Hepatocyte (in vitro differentiated cells): ENCODE results near the gene ZBTB20. TPM values are rescaled to one million over a fixed set of nuclear protein-coding genes. Genes with fewer than 3 reads are reported as not detected.

ENCODE experiments used
- DNase-seq: peaks from one replicate; pipeline ENCODE4 v3.0.0-alpha.2; 2016; ENCODE audit warnings: low spot score
- H2AFZ ChIP-seq: fragments of 200-600 bp; sonication (generic); 2 replicates; pipeline ENCODE4 v1.6.0; 2016; ENCODE audit warnings: antibody characterized with exemption, mild to moderate bottlenecking
- H3K27ac ChIP-seq: fragments of 200-600 bp; sonication (generic); 2 replicates; pipeline ENCODE4 v1.5.1; 2016; ENCODE audit warnings: mild to moderate bottlenecking
- H3K27me3 ChIP-seq: fragments of 200-600 bp; sonication (generic); 2 replicates; pipeline ENCODE4 v1.6.1; 2016
- H3K36me3 ChIP-seq: fragments of 200-600 bp; sonication (generic); replicated peaks from 2 replicates; pipeline ENCODE4 v1.5.1; 2016; ENCODE audit warnings: low read depth; ENCODE audit not compliant: insufficient read depth
- H3K4me1 ChIP-seq: fragments of 200-600 bp; sonication (generic); 2 replicates; pipeline ENCODE4 v1.5.1; 2016; ENCODE audit warnings: mild to moderate bottlenecking, moderate library complexity; ENCODE audit not compliant: insufficient read depth
- H3K4me2 ChIP-seq: fragments of 200-600 bp; sonication (generic); 2 replicates; pipeline ENCODE4 v1.6.0; 2016
- H3K4me3 ChIP-seq: fragments of 200-600 bp; sonication (generic); 2 replicates; pipeline ENCODE4 v1.5.1; 2016; ENCODE audit warnings: mild to moderate bottlenecking
- H3K79me2 ChIP-seq: fragments of 200-600 bp; sonication (generic); 2 replicates; pipeline ENCODE4 v1.6.0; 2017; ENCODE audit warnings: mild to moderate bottlenecking
- H3K9me2 ChIP-seq: fragments of 200-600 bp; sonication (generic); replicated peaks from 2 replicates; pipeline ENCODE4 v1.6.0; 2017; ENCODE audit warnings: mild to moderate bottlenecking; ENCODE audit not compliant: insufficient read depth
- H3K9me3 ChIP-seq: fragments of 200-600 bp; sonication (generic); 2 replicates; pipeline ENCODE4 v1.5.1; 2016; ENCODE audit warnings: low read depth, mild to moderate bottlenecking
- H4K20me1 ChIP-seq: fragments of 200-600 bp; sonication (generic); 2 replicates; pipeline ENCODE4 v1.6.0; 2016; ENCODE audit warnings: mild to moderate bottlenecking; ENCODE audit not compliant: insufficient read depth, poor library complexity, severe bottlenecking
- CTCF ChIP-seq: fragments of 200-600 bp; sonication (generic); IDR thresholded peaks from 2 replicates; pipeline ENCODE4 v1.5.1; 2016; ENCODE audit warnings: antibody characterized with exemption, mild to moderate bottlenecking; ENCODE audit not compliant: poor library complexity
- EZH2 ChIP-seq: fragments of 200-600 bp; sonication (generic); IDR thresholded peaks from 2 replicates; pipeline ENCODE4 v1.6.1; 2016; ENCODE audit warnings: antibody characterized with exemption, mild to moderate bottlenecking, borderline replicate concordance
- EZH2phosphoT487 ChIP-seq: fragments of 200-600 bp; sonication (generic); IDR thresholded peaks from one replicate; pipeline ENCODE4 v1.6.1; 2018; ENCODE audit warnings: antibody characterized with exemption, mild to moderate bottlenecking, low read depth, moderate library complexity; ENCODE audit not compliant: unreplicated experiment, severe bottlenecking
- WGBS: methylation state at CpG from one replicate; pipeline ENCODE4 v1.1.6; 2016; ENCODE audit warnings: low lambda C conversion rate; ENCODE audit errors: missing lambda C conversion rate; 5-methylcytosine and 5-hydroxymethylcytosine counted together
- polyA plus RNA-seq: library from polyadenylated mRNA; unstranded; fragments of >200 nt; fragmentation: Nextera tagmentation; extraction: Ambion mirVana; gene quantifications from 2 replicates; pipeline ENCODE4 v1.2.1, GENCODE V29; 2016
- total RNA-seq: library from RNA; depleted of rRNA; stranded (reverse); fragments of >200 nt; gene quantifications from 2 replicates; pipeline ENCODE4 v1.2.3, GENCODE V29; 2014

ZBTB20 gene
- total and polyA plus RNA-seq, 2 experiments from 2014 or later: 25.8 to 28.0 TPM

- H4K20me1 ChIP-seq: no peaks in the 10 kb centered on the region
- H3K9me3 ChIP-seq: no peaks in the 10 kb centered on the region
- H3K36me3 ChIP-seq: no peaks in the 10 kb centered on the region
- no peak overlapping the region for H3K4me2 ChIP-seq
- WGBS: 87% methylated on average over 5 of the region's 5 CpGs
- no peaks in the 10 kb centered on the region for H3K9me2 ChIP-seq
- no peak overlapping the region for H3K4me3 ChIP-seq
- H3K4me1 ChIP-seq: no peaks in the 10 kb centered on the region
- no peak overlapping the region for H3K27ac ChIP-seq
- H2AFZ ChIP-seq: no peak overlapping the region
- no peaks in the 10 kb centered on the region for H3K27me3 ChIP-seq
- no peaks in the 10 kb centered on the region for H3K79me2 ChIP-seq
- TF ChIP-seq CTCF: no peak
- TF ChIP-seq EZH2phosphoT487: no peak
- TF ChIP-seq EZH2: no peak
- no peak for DNase-seq
These were observed 343.9 kb downstream of the ZBTB20 start for GRCh38 chr3:114803042-114803695.

- H3K9me2 ChIP-seq: no peaks in the 10 kb centered on the region
- H3K27ac ChIP-seq: no peak overlapping the region
- H3K4me2 ChIP-seq: no peak overlapping the region
- H3K27me3 ChIP-seq: no peaks in the 10 kb centered on the region
- DNase-seq: no peak
- no peaks in the 10 kb centered on the region for H3K9me3 ChIP-seq
- no peaks in the 10 kb centered on the region for H3K36me3 ChIP-seq
- no peaks in the 10 kb centered on the region for H3K4me1 ChIP-seq
- H3K4me3 ChIP-seq: no peak overlapping the region
- TF ChIP-seq CTCF: no peak
- no peak for TF ChIP-seq EZH2phosphoT487
- no peak for TF ChIP-seq EZH2
- WGBS: 85% methylated on average over 5 of the region's 5 CpGs
- no peaks in the 10 kb centered on the region for H4K20me1 ChIP-seq
- no peaks in the 10 kb centered on the region for H3K79me2 ChIP-seq
- H2AFZ ChIP-seq: no peak overlapping the region
These were observed 346.6 kb downstream of the ZBTB20 start for GRCh38 chr3:114800272-114801031.

GRCh38 chr3:114799816-114800215 lies 347.3 kb downstream of the ZBTB20 start:
- H3K4me1 ChIP-seq: no peaks in the 10 kb centered on the region
- no peaks in the 10 kb centered on the region for H3K27me3 ChIP-seq
- DNase-seq: no peak
- H3K9me3 ChIP-seq: no peaks in the 10 kb centered on the region
- WGBS: 78% methylated on average over 4 of the region's 4 CpGs
- H2AFZ ChIP-seq: no peak overlapping the region
- no peaks in the 10 kb centered on the region for H3K9me2 ChIP-seq
- H3K4me2 ChIP-seq: no peak overlapping the region
- H3K4me3 ChIP-seq: no peak overlapping the region
- H3K79me2 ChIP-seq: no peaks in the 10 kb centered on the region
- no peaks in the 10 kb centered on the region for H4K20me1 ChIP-seq
- H3K27ac ChIP-seq: no peak overlapping the region
- H3K36me3 ChIP-seq: no peaks in the 10 kb centered on the region
- TF ChIP-seq EZH2phosphoT487 (no peak), EZH2 (no peak), CTCF (no peak)
